Neural crest cell (in vitro differentiated cells): ENCODE results near the gene IRF8. TPM values are rescaled to one million over a fixed set of nuclear protein-coding genes. Genes with fewer than 3 reads are reported as not detected.

Experiments
- DNase-seq: peaks from one replicate; pipeline ENCODE4 v3.0.0; 2021; ENCODE audit warnings: low read depth, mixed read lengths, low spot score
- H3K27ac Mint-ChIP-seq: one replicate; pipeline ENCODE4 v1.8.0; 2021; ENCODE audit warnings: mild to moderate bottlenecking, mixed read lengths; ENCODE audit not compliant: unreplicated experiment
- H3K27me3 Mint-ChIP-seq: 2 replicates; pipeline ENCODE4 v1.8.0; 2021; ENCODE audit warnings: low read depth, mild to moderate bottlenecking, mixed read lengths
- H3K36me3 Mint-ChIP-seq: 2 replicates; pipeline ENCODE4 v1.8.0; 2021; ENCODE audit warnings: low read depth, mild to moderate bottlenecking, mixed read lengths
- H3K4me1 Mint-ChIP-seq: 2 replicates; pipeline ENCODE4 v1.8.0; 2021; ENCODE audit warnings: mixed read lengths
- H3K4me3 Mint-ChIP-seq: one replicate; pipeline ENCODE4 v1.8.0; 2021; ENCODE audit warnings: mild to moderate bottlenecking, mixed read lengths
- H3K9me3 Mint-ChIP-seq: 2 replicates; pipeline ENCODE4 v1.8.0; 2021; ENCODE audit warnings: mixed read lengths
- total RNA-seq: library from RNA; stranded (reverse); gene quantifications from 2 replicates; pipeline ENCODE4 v1.2.1, GENCODE V29; 2021
- TF ChIP-seq, protein P1 (sequence below): fragments of 200-600 bp; sonication (generic); conservative IDR thresholded peaks from 2 replicates; pipeline ENCODE4 v1.5.0; 2021; ENCODE audit warnings: antibody characterized with exemption, mild to moderate bottlenecking

The IRF8 gene
- total RNA-seq, 1 donor from 2014 or later: 0.19 TPM

DNA sequence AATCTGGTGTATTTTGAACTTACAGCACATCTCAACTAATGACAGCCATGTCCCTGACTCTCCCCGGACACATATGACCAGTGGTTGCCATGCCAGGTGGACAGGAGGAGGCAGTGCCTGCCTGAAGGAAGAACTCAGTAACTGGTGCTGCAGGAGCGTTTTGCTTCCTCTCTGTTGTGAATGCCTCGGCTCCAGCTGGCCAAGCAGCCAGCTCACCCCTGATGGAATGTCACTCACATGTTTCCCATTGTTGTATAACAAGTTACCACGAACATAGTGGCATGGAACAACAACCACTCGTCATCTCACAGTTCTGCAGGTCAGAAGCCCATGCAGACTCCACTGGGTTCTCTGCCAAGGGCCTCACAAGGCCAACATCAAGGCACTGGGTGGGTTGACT is 20.1 kb upstream of the IRF8 start:
- Mint-ChIP-seq H3K9me3 (no peaks in the 10 kb centered on the region), H3K27me3 (peaks cover 59% of the 10 kb centered on the region), H3K4me3 (no peak overlapping the region), H3K36me3 (no peaks in the 10 kb centered on the region), H3K27ac (no peak overlapping the region), H3K4me1 (no peaks in the 10 kb centered on the region)
- no peak for DNase-seq
- TF ChIP-seq, protein P1, sequence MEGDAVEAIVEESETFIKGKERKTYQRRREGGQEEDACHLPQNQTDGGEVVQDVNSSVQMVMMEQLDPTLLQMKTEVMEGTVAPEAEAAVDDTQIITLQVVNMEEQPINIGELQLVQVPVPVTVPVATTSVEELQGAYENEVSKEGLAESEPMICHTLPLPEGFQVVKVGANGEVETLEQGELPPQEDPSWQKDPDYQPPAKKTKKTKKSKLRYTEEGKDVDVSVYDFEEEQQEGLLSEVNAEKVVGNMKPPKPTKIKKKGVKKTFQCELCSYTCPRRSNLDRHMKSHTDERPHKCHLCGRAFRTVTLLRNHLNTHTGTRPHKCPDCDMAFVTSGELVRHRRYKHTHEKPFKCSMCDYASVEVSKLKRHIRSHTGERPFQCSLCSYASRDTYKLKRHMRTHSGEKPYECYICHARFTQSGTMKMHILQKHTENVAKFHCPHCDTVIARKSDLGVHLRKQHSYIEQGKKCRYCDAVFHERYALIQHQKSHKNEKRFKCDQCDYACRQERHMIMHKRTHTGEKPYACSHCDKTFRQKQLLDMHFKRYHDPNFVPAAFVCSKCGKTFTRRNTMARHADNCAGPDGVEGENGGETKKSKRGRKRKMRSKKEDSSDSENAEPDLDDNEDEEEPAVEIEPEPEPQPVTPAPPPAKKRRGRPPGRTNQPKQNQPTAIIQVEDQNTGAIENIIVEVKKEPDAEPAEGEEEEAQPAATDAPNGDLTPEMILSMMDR: no peak

DNA sequence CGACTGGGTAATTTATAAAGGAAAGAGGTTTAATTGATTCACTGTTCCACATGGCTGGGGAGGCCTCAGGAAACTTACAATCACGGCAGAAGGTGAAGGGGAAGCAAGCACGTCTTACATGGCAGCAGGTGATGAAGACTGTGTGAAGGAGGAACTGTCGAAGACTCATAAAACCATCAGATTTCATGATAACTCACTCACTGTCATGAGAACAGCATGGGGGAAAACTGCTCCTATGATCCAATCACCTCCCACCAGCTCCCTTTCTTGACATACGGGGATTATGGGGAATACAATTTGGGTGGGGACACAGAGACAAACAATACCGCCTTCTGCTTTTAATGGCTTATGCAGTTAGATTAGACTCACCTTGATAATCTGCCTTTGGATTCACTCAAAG is 19.4 kb upstream of the IRF8 start:
- Mint-ChIP-seq H3K4me1 (no peaks in the 10 kb centered on the region), H3K4me3 (no peak overlapping the region), H3K36me3 (no peaks in the 10 kb centered on the region), H3K27me3 (peaks cover 61% of the 10 kb centered on the region), H3K27ac (no peak overlapping the region), H3K9me3 (no peaks in the 10 kb centered on the region)
- TF ChIP-seq, protein P1: no peak
- DNase-seq: no peak

DNA sequence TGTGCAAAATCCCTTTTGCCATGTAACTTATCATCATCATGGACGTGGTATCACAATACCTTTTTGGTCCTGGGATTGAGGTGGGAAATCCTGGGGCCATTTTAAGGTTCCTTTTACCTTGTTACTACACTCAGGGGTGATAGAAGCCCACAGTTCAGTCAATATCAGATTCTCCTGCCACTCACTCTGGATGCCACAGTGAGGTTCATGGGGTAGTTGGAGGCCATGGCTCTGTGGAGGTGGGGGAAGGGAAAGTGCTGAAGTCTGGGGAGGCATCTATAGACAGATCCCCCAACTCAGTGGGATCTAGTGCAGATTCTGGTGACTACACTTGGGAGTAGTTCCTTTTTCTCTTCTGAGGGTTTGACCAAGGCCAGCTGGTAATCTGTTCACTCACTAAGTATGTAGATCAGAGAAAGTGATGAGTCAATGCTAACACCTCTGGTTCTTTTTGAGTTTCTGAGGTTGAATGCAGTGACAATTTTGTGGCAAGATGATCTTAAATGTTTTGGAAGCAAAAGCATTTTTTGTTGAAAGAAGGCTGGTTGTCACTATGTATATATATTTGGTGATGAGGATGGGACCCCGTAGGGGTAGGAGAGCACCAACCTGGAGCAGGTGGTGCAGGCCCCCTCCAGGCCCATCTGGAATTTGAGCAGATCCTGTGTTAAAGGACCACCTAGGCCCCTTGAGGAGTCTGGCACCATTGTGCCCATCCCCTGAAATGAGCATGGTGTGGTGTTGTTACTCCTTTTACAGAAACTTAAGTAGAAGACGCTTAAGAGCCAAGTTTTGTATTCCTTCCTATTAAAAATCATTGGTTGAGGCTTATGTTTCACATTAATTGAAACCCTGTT is 18.8 kb upstream of the IRF8 start:
- H3K4me1 Mint-ChIP-seq: no peaks in the 10 kb centered on the region
- peaks cover 65% of the 10 kb centered on the region for H3K27me3 Mint-ChIP-seq
- H3K9me3 Mint-ChIP-seq: no peaks in the 10 kb centered on the region
- H3K36me3 Mint-ChIP-seq: no peaks in the 10 kb centered on the region
- H3K27ac Mint-ChIP-seq: no peak overlapping the region
- no peak overlapping the region for H3K4me3 Mint-ChIP-seq
- no peak for DNase-seq
- TF ChIP-seq, protein P1: no peak

DNA sequence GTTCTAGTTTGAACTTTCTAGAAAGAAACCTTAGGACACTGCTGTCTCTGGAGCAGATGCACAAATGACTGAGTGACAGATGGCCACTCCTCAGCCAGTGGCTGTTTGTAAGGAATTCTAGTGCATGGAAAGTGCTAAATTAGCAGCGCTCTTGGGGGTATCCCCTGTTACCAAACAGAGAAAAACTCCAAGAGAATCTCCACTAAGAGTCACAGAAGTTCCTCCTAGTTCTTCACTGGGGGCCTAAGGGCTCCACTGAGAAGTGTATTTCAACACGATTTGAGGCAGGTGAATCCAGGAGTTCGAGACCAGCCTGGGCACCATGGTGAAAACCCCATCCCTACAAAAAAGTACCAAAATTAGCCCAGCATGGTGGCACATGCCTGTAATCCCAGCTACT is 18.1 kb upstream of the IRF8 start:
- Mint-ChIP-seq H3K27ac (no peak overlapping the region), H3K4me3 (no peak overlapping the region), H3K27me3 (peaks cover 66% of the 10 kb centered on the region), H3K9me3 (no peaks in the 10 kb centered on the region), H3K4me1 (no peaks in the 10 kb centered on the region), H3K36me3 (no peaks in the 10 kb centered on the region)
- TF ChIP-seq, protein P1: no peak
- no peak for DNase-seq

DNA sequence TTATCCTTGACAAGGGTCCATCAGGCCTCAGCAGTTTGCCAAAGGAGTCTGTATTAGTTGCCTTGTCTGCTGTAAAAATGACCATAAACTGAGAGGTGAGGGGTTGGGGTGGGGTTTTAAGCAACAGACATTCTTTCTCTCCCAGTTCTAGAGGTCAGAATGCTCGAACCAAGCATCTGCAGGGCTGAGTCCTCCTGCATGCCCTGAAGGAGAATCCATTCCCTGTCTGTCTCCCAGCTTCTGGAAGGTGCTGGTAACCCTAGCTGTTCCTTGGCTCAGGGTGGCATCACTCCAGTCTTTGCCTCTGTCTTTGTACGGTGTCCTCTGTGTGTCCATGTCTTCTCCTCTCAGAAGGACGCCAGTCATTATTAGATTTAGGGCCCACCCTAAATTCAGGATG is 17.5 kb upstream of the IRF8 start:
- Mint-ChIP-seq H3K4me1 (no peaks in the 10 kb centered on the region), H3K4me3 (no peak overlapping the region), H3K27ac (no peak overlapping the region), H3K9me3 (no peaks in the 10 kb centered on the region), H3K36me3 (no peaks in the 10 kb centered on the region), H3K27me3 (peaks cover 67% of the 10 kb centered on the region)
- no peak for DNase-seq
- TF ChIP-seq, protein P1: no peak
